ENCODE results near the gene PUS7L.

PUS7L gene

DNA sequence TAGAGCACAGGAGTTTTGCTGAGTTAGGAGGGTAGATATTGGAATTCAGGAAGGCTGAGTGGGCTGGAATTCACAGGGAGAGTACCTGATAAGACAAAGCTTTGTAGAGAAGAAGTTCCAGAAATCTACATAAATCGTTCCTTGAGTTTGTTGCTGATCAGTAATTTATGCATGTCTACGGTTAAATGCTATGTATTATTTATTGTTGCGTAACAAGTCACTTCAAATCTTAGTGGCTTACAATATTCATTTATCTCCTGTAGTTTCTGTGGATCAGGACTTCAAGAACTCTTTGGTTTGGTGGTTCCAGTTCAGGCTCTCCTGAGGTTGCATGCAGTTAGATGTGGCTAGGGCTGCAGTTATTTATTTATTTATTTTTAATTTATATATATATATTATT is 7.8 kb downstream of the PUS7L start:
- H3K4me3 ChIP-seq (ENCODE audit: control insufficient read depth, low read depth, low read length) = no peak overlapping the region
- TF ChIP-seq CTCF (conservative IDR thresholded peaks at IDR 0.05; ENCODE audit: control insufficient read depth, insufficient read depth, low read depth, low read length) = no peak
- no peak for DNase-seq (ENCODE audit: low read depth)

DNA sequence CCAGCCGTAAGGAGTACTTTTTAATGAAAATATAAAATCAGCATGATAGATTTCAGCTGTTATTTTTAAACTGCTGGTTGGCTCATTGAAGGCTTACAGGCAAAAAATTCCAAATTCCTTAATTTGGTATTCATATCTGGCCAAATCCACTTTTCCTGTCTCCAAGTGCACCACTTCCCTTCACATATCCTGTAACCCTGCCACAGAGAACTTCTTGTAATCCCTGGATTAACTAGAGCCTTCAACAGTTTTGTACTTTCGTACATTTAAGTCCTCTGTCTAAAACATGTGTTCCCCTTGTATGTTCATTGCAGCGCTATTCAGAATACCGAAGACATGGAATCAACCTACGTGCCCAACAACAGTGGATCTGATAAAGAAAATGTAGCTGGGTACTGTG is 9.6 kb downstream of the PUS7L start:
- no peak for TF ChIP-seq CTCF (conservative IDR thresholded peaks at IDR 0.05; ENCODE audit: control insufficient read depth, insufficient read depth, low read depth, low read length)
- no peak for DNase-seq (ENCODE audit: low read depth)
- no peak overlapping the region for H3K4me3 ChIP-seq (ENCODE audit: control insufficient read depth, low read depth, low read length)

- DNase-seq (ENCODE audit: low read depth) = no peak
- TF ChIP-seq CTCF (conservative IDR thresholded peaks at IDR 0.05; ENCODE audit: control insufficient read depth, insufficient read depth, low read depth, low read length) = no peak
- H3K4me3 ChIP-seq (ENCODE audit: control insufficient read depth, low read depth, low read length) = no peak overlapping the region
These were observed 13.8 kb downstream of the PUS7L start for GRCh38 chr12:43744826-43745225.

DNA sequence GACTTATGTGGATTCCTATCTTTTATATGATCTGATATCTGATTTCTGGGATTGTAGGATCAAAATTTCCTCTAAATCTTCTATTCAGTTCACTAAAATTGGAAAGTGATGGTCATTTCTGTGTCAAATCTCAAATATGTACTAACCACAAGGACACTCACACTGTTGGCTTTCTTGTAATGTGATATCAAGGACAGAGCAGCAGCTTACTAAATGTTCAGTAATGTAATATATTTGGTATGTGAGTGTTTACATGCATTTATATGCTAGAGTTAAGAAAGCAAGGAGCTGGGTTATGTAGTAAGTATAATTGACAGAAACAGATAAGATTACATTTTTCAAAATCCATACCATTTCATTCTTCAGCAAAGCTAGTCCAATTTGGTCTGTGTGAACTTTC is 16.5 kb downstream of the PUS7L start:
- no peak overlapping the region for H3K4me3 ChIP-seq (ENCODE audit: control insufficient read depth, low read depth, low read length)
- TF ChIP-seq CTCF (conservative IDR thresholded peaks at IDR 0.05; ENCODE audit: control insufficient read depth, insufficient read depth, low read depth, low read length) = no peak

DNA sequence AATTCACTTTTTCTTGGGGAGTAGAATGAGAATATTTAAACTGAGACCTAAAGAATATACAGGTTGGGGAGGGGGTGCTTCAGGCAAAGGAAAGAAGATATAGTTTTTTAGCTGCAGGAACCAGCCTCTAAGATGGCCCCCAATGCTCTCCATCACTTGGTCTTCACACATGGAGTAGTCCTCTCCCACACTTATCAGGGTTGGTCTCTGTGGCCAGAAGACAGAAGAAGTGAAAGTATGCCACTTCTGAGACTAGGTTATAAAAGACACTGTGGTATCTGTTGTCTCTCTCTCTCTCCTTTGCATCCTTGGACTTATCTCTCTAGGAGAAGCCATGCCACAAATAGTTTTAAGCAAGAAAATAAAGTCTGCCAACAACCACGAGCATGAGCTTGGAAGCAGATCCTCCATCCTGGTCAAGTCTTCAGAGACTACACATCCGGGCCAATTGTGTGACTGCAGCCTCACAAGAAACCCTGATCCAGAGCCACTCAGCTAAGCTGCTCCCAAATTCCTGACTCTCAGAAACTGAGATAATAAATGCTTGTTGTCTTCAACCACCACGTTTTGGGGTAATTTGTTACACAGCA is 18.0 kb downstream of the PUS7L start:
- no peak overlapping the region for H3K4me3 ChIP-seq (ENCODE audit: control insufficient read depth, low read depth, low read length)
- no peak for TF ChIP-seq CTCF (conservative IDR thresholded peaks at IDR 0.05; ENCODE audit: control insufficient read depth, insufficient read depth, low read depth, low read length)
- DNase-seq (ENCODE audit: low read depth) = peak; percentile 7

More for the DNA sequence above, 16.5 kb downstream of the PUS7L start:
- peak; percentile 91 for DNase-seq (ENCODE audit: low read depth)

DNA sequence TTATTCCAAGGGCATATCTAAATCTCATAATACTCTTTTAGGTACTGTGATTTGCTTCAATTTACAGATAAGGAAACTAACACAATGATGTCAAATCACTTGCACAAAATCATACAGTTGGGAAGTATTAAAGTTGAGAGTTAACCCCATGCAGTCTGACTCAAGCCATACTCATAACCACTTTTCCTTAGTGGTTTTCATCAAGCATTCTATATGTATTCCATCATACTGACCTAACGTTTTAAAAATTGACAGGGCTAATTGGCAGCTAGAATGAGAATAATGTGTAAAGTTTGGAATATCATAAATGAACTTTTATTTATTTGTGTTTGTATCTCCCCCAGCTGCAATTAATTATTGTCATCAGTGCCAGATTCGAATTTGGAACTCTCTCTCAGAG is 20.9 kb downstream of the PUS7L start:
- TF ChIP-seq CTCF (conservative IDR thresholded peaks at IDR 0.05; ENCODE audit: control insufficient read depth, insufficient read depth, low read depth, low read length) = no peak
- peak; percentile 89 for DNase-seq (ENCODE audit: low read depth)
- H3K4me3 ChIP-seq (ENCODE audit: control insufficient read depth, low read depth, low read length) = no peak overlapping the region

GRCh38 chr12:43736927-43737440 is 21.6 kb downstream of the PUS7L start:
- no peak for TF ChIP-seq CTCF (conservative IDR thresholded peaks at IDR 0.05; ENCODE audit: control insufficient read depth, insufficient read depth, low read depth, low read length)
- no peak overlapping the region for H3K4me3 ChIP-seq (ENCODE audit: control insufficient read depth, low read depth, low read length)
- DNase-seq (ENCODE audit: low read depth) = peak; percentile 65
